HepG2 (cell line): Measurements from ENCODE around the gene OR11G2. TPM values are rescaled to one million over a fixed set of nuclear protein-coding genes. Genes with fewer than 3 reads are reported as not detected.

Source experiments
- ATAC-seq: fragments of 200-7000 bp; cut with Tn5 transposase; 3 replicates; pipeline ENCODE4 v1.9.1; 2020; ENCODE audit warnings: mild to moderate bottlenecking, moderate library complexity
- BruUV-seq: library from RNA; stranded (reverse); fragments of 400-500 nt; replicated peaks from 2 replicates; lab custom pipeline; 2021; lab: Mats Ljungman, UMichigan
- CTCF ChIA-PET: fragments of 300-600 bp; formaldehyde crosslinking; extraction: SDS; loops from one replicate; lab custom pipeline; 2021; ENCODE audit warnings: low total read pairs, inconsistent platforms, low intra/inter-chr PET ratio; lab: Yijun Ruan, JAX
- POLR2A ChIA-PET: fragments of 350-600 bp; sonication (Branson Sonifier 250); formaldehyde crosslinking; loops from one replicate; lab custom pipeline; 2020; ENCODE audit warnings: antibody characterized with exemption, inconsistent platforms; lab: Yijun Ruan, JAX
- DNase-seq: peaks from one replicate; pipeline ENCODE4 v3.0.0-alpha.2; 2015; ENCODE audit warnings: low spot score
- FAIRE-seq: peaks from 3 replicates; lab custom pipeline; 2011; peaks lifted over from hg19 to GRCh38; lab: Jason Lieb, UNC
- H2AFZ ChIP-seq: one replicate; pipeline ENCODE4 v1.6.1; 2011; ENCODE audit warnings: low read length, inconsistent platforms
- H3K27ac ChIP-seq: fragments of 300-600 bp; 3 replicates; pipeline ENCODE4 v1.8.0; 2011; ENCODE audit warnings: mixed run types, mild to moderate bottlenecking, mixed read lengths, low read length, inconsistent platforms; ENCODE audit not compliant: insufficient read depth; ENCODE audit errors: extremely low read length
- H3K27me3 ChIP-seq, 2 experiments: fragments of 200-600 bp in 1 of 2; 2 replicates in 1 of 2; 3 replicates in 1 of 2; pipeline versions ENCODE4 v1.6.0 to v1.8.0; 2011; ENCODE audit warnings: low read length in 2 of 2, mild to moderate bottlenecking in 2 of 2, moderate library complexity in 2 of 2, inconsistent platforms in 1 of 2; ENCODE audit not compliant: insufficient read depth in 2 of 2, control insufficient read depth in 1 of 2
- H3K36me3 ChIP-seq, 2 experiments: fragments of 200-600 bp in 1 of 2; replicated peaks in 1 of 2; 2 replicates in 1 of 2; 3 replicates in 1 of 2; pipeline versions ENCODE4 v1.5.1 to v1.8.0; 2011; ENCODE audit warnings: low read length in 2 of 2, inconsistent platforms in 1 of 2; ENCODE audit not compliant: insufficient read depth in 2 of 2, control insufficient read depth in 1 of 2
- H3K4me1 ChIP-seq: 2 replicates; pipeline ENCODE4 v1.5.1; 2012; ENCODE audit warnings: low read length, inconsistent platforms; ENCODE audit not compliant: insufficient read depth
- H3K4me2 ChIP-seq: 2 replicates; pipeline ENCODE4 v1.6.0; 2011; ENCODE audit warnings: low read depth, low read length, inconsistent platforms
- H3K4me3 ChIP-seq, 3 experiments: fragments of 200-600 bp in 1 of 3; sonication (generic), shearing (Covaris generic) in 1 of 3; replicated peaks in 1 of 3; 2 replicates each; pipeline ENCODE4 v1.5.1; 2011 to 2016; ENCODE audit warnings: low read length in 3 of 3, inconsistent platforms in 2 of 3, low read depth in 2 of 3, mild to moderate bottlenecking in 2 of 3, control low read depth in 1 of 3, mixed read lengths in 1 of 3; ENCODE audit not compliant: insufficient read depth in 1 of 3
- H3K79me2 ChIP-seq: one replicate; pipeline ENCODE4 v1.6.1; 2011; ENCODE audit warnings: low read length, inconsistent platforms; ENCODE audit not compliant: insufficient read depth
- H3K9ac ChIP-seq: 2 replicates; pipeline ENCODE4 v1.6.0; 2011; ENCODE audit warnings: mild to moderate bottlenecking, low read depth, low read length, inconsistent platforms; ENCODE audit not compliant: insufficient read depth
- H3K9me3 ChIP-seq: 2 replicates; pipeline ENCODE4 v1.5.1; 2012; ENCODE audit warnings: mild to moderate bottlenecking, low read length
- H4K20me1 ChIP-seq: 2 replicates; pipeline ENCODE4 v1.6.0; 2011; ENCODE audit warnings: inconsistent platforms, mild to moderate bottlenecking, low read length, moderate library complexity; ENCODE audit not compliant: insufficient read depth
- CCAR2 ChIP-seq: fragments of 200-400 bp; formaldehyde crosslinking; optimal IDR thresholded peaks from 2 replicates; pipeline ENCODE3; 2018; ENCODE audit warnings: low read depth, mild to moderate bottlenecking, low read length, moderate library complexity
- HMGA1 ChIP-seq: sonication (generic); formaldehyde crosslinking; conservative IDR thresholded peaks from 2 replicates; pipeline ENCODE4 v1.4.0; 2020; ENCODE audit warnings: missing genetic modification reagents
- KDM5B ChIP-seq: sonication (generic); formaldehyde crosslinking; IDR thresholded peaks from 2 replicates; pipeline ENCODE4 v1.4.0; 2020; ENCODE audit warnings: missing genetic modification reagents, mild to moderate bottlenecking, borderline replicate concordance
- KDM6A ChIP-seq: IDR thresholded peaks from 2 replicates; pipeline ENCODE4 v1.6.1; 2016; ENCODE audit warnings: low read depth
- MBD4 ChIP-seq: IDR thresholded peaks from 2 replicates; pipeline ENCODE4 v1.6.1; 2012; ENCODE audit warnings: low read length, inconsistent platforms, borderline replicate concordance
- MYC ChIP-seq: sonication (generic); formaldehyde crosslinking; IDR thresholded peaks from 2 replicates; pipeline ENCODE4 v1.9.0; 2021; ENCODE audit warnings: missing genetic modification reagents, borderline replicate concordance
- NR3C1 ChIP-seq: sonication (generic); formaldehyde crosslinking; IDR thresholded peaks from 2 replicates; pipeline ENCODE4 v1.4.0; 2020; ENCODE audit warnings: missing genetic modification reagents
- RFX3 ChIP-seq: IDR thresholded peaks from 2 replicates; pipeline ENCODE4 v1.6.1; 2016; ENCODE audit warnings: missing biosample characterization, missing genetic modification reagents
- SETDB1 ChIP-seq: sonication (generic); formaldehyde crosslinking; IDR thresholded peaks from 2 replicates; pipeline ENCODE4 v1.5.1; 2020; ENCODE audit warnings: missing genetic modification reagents, mild to moderate bottlenecking, borderline replicate concordance
- TARDBP ChIP-seq: sonication (generic); formaldehyde crosslinking; IDR thresholded peaks from 2 replicates; pipeline ENCODE4 v1.8.0; 2022; ENCODE audit warnings: mild to moderate bottlenecking, missing genetic modification reagents
- ZBTB38 ChIP-seq: sonication (generic); formaldehyde crosslinking; IDR thresholded peaks from 2 replicates; pipeline ENCODE4 v1.5.1; 2020; ENCODE audit warnings: mild to moderate bottlenecking, missing genetic modification reagents
- whole genome bisulfite sequencing: methylation state at CpG from one replicate; pipeline ENCODE4 v1.1.6; 2017; ENCODE audit warnings: low lambda C conversion rate; 5-methylcytosine and 5-hydroxymethylcytosine counted together
- in situ Hi-C: cut with HindIII; loops from 2 replicates; pipeline ENCODE4 v1.10.0; 2017; ENCODE audit warnings: low pct_unique_long_range_greater_than_20kb; ENCODE audit not compliant: extremely low pct_ligation_motif_present
- intact Hi-C: fragments of 100-400 bp; cut with micrococcal nuclease; formaldehyde crosslinking; loops from one replicate; pipeline ENCODE4 v1.10.0; 2022; ENCODE audit not compliant: unreplicated experiment
- polyA plus RNA-seq, 8 experiments: library from polyadenylated mRNA; depleted of rRNA in 3 of 8; stranded (reverse) in 7 of 8; unstranded in 1 of 8; fragments of >200 nt; fragmentation: Illumina TruSeq in 4 of 8; extraction: Trizol in 4 of 8; gene quantifications; 2 replicates each; pipeline versions ENCODE4 v1.2.1 to v1.2.3, GENCODE V29; 2011 to 2016; ENCODE audit warnings: low read depth in 4 of 8, missing spikeins in 1 of 8, mixed read lengths in 1 of 8; ENCODE audit not compliant: insufficient read depth in 1 of 8
- total RNA-seq, 5 experiments: library from RNA; depleted of rRNA; stranded (reverse); fragments of >200 nt; fragmentation: Illumina TruSeq; extraction: Trizol; gene quantifications; 2 replicates each; pipeline ENCODE4 v1.2.3, GENCODE V29; 2016; ENCODE audit warnings: low read depth in 1 of 5
- TF ChIP-seq, protein P1 (sequence below): sonication (generic); formaldehyde crosslinking; IDR thresholded peaks from 2 replicates; pipeline ENCODE4 v1.4.0; 2020; ENCODE audit warnings: missing genetic modification reagents
- TF ChIP-seq, protein P2 (sequence below): sonication (generic); formaldehyde crosslinking; IDR thresholded peaks from 2 replicates; pipeline ENCODE4 v1.8.0; 2022; ENCODE audit warnings: low read depth, missing genetic modification reagents
- TF ChIP-seq, protein P3 (sequence below): IDR thresholded peaks from 2 replicates; pipeline ENCODE4 v1.6.1; 2016

OR11G2 gene
- total and polyA plus RNA-seq, 2 of the 13 experiments (the other 11 are each of a cell fraction or from before 2014, with no cell fraction given): not detected

DNA sequence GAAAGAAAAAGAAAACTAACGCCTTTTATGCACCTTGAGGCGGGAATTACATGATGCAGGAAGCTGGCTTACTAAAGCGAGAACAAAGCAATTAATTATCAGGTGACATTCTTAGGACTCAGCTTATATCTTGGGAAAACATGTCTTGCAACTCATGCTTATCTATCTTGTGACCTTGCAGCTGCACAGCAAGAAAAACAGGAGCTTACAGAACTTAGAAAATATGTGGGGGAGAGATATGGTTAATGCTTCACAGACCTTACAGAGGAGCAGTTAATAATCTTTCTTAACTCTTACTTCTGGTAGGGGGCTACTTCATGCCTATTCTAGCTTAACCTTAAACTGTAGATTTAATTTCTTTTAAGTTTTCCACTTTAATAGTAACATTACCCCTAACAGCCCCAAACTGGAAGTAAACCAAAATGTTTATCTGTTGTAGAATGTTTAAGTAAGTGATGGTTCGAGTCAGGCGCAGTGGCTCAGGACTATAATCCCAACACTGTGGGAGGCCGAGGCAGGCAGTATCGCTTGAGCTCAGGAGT lies 13.2 kb upstream of the OR11G2 start:
- no peak overlapping the region for H3K4me2 ChIP-seq
- no peaks in the 10 kb centered on the region for H3K4me1 ChIP-seq
- H3K79me2 ChIP-seq: no peaks in the 10 kb centered on the region
- DNase-seq (no peak), FAIRE-seq (no peak), ATAC-seq (no peak)
- no peak overlapping the region for H3K27ac ChIP-seq
- TF ChIP-seq KDM5B (CRISPR knock-in tag): no peak
- TF ChIP-seq SETDB1 (CRISPR knock-in tag): no peak
- TF ChIP-seq ZBTB38: no peak
- TF ChIP-seq, protein P1, sequence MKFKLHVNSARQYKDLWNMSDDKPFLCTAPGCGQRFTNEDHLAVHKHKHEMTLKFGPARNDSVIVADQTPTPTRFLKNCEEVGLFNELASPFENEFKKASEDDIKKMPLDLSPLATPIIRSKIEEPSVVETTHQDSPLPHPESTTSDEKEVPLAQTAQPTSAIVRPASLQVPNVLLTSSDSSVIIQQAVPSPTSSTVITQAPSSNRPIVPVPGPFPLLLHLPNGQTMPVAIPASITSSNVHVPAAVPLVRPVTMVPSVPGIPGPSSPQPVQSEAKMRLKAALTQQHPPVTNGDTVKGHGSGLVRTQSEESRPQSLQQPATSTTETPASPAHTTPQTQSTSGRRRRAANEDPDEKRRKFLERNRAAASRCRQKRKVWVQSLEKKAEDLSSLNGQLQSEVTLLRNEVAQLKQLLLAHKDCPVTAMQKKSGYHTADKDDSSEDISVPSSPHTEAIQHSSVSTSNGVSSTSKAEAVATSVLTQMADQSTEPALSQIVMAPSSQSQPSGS (CRISPR knock-in tag): no peak
- no peak for TF ChIP-seq CCAR2
- TF ChIP-seq HMGA1 (CRISPR knock-in tag): no peak
- no peak for TF ChIP-seq KDM6A (CRISPR knock-in tag)
- no peak for TF ChIP-seq MBD4
- TF ChIP-seq, protein P2, sequence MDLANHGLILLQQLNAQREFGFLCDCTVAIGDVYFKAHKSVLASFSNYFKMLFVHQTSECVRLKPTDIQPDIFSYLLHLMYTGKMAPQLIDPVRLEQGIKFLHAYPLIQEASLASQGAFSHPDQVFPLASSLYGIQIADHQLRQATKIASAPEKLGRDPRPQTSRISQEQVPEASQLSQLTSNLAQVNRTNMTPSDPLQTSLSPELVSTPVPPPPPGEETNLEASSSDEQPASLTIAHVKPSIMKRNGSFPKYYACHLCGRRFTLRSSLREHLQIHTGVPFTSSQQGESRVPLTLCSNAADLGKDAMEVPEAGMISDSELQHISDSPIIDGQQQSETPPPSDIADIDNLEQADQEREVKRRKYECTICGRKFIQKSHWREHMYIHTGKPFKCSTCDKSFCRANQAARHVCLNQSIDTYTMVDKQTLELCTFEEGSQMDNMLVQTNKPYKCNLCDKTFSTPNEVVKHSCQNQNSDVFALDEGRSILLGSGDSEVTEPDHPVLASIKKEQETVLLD (CRISPR knock-in tag): no peak
- TF ChIP-seq RFX3: no peak
- no peak for TF ChIP-seq NR3C1 (CRISPR knock-in tag)
- TF ChIP-seq MYC (CRISPR knock-in tag): no peak
- TF ChIP-seq, protein P3, sequence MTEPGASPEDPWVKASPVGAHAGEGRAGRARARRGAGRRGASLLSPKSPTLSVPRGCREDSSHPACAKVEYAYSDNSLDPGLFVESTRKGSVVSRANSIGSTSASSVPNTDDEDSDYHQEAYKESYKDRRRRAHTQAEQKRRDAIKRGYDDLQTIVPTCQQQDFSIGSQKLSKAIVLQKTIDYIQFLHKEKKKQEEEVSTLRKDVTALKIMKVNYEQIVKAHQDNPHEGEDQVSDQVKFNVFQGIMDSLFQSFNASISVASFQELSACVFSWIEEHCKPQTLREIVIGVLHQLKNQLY (CRISPR knock-in tag): no peak
- TF ChIP-seq TARDBP: no peak
- no peaks in the 10 kb centered on the region for H3K36me3 ChIP-seq
- no peaks in the 10 kb centered on the region for H4K20me1 ChIP-seq
- no peaks in the 10 kb centered on the region for H3K27me3 ChIP-seq
- ChIA-PET POLR2A (no interaction called here), CTCF (no interaction called here)
- in situ Hi-C loops: no loop called here
- no peak overlapping the region for H3K9ac ChIP-seq
- H3K4me3 ChIP-seq: no peak overlapping the region
- no peaks in the 10 kb centered on the region for H3K9me3 ChIP-seq
- WGBS: 26% methylated on average over 7 of the region's 7 CpGs
- intact Hi-C loops: no loop called here
- no peak overlapping the region for H2AFZ ChIP-seq
- BruUV-seq: no TSS peak
